Keratinocyte (primary cell): Measurements from ENCODE around the gene SLC13A5. TPM values are rescaled to one million over a fixed set of nuclear protein-coding genes. Genes with fewer than 3 reads are reported as not detected.

Source experiments
- DNase-seq: peaks from one replicate; pipeline ENCODE4 v3.0.0-alpha.2; 2011; ENCODE audit warnings: low read depth, missing footprints, low spot score
- FAIRE-seq: peaks from 2 replicates; lab custom pipeline; 2011; peaks lifted over from hg19 to GRCh38; lab: Jason Lieb, UNC
- H2AFZ ChIP-seq: 2 replicates; pipeline ENCODE4 v1.6.0; 2012; ENCODE audit warnings: low read length, control low read depth, inconsistent platforms; ENCODE audit not compliant: control insufficient read depth
- H3K27ac ChIP-seq: 2 replicates; pipeline ENCODE4 v1.5.1; 2011; ENCODE audit warnings: low read length; ENCODE audit not compliant: control insufficient read depth, insufficient read depth
- H3K27me3 ChIP-seq: 3 replicates; pipeline ENCODE4 v1.6.0; 2011; ENCODE audit warnings: low read length; ENCODE audit not compliant: control insufficient read depth, insufficient read depth; ENCODE audit errors: extremely low read depth
- H3K36me3 ChIP-seq, 2 experiments: 2 replicates in 1 of 2; 3 replicates in 1 of 2; pipeline ENCODE4 v1.5.1; 2011; ENCODE audit warnings: low read length in 2 of 2, mild to moderate bottlenecking in 1 of 2; ENCODE audit not compliant: control insufficient read depth in 2 of 2, insufficient read depth in 2 of 2; ENCODE audit errors: extremely low read depth in 1 of 2
- H3K4me1 ChIP-seq: 3 replicates; pipeline ENCODE4 v1.5.1; 2011; ENCODE audit warnings: low read length; ENCODE audit not compliant: control insufficient read depth, insufficient read depth; ENCODE audit errors: extremely low read depth
- H3K4me2 ChIP-seq: 3 replicates; pipeline ENCODE4 v1.6.0; 2011; ENCODE audit warnings: low read depth, low read length; ENCODE audit not compliant: control insufficient read depth, insufficient read depth; ENCODE audit errors: extremely low read depth
- H3K4me3 ChIP-seq, 3 experiments: fragments of 200-600 bp in 1 of 3; sonication (generic) in 1 of 3; 2 replicates in 2 of 3; 3 replicates in 1 of 3; pipeline ENCODE4 v1.5.1; 2011 to 2016; ENCODE audit warnings: low read length in 3 of 3, mild to moderate bottlenecking in 3 of 3, control low read depth in 2 of 3, inconsistent platforms in 1 of 3, low read depth in 1 of 3, mixed read lengths in 1 of 3, mixed run types in 1 of 3, moderate library complexity in 1 of 3; ENCODE audit not compliant: control insufficient read depth in 2 of 3, insufficient read depth in 2 of 3; ENCODE audit errors: extremely low read depth in 1 of 3
- H3K79me2 ChIP-seq: 2 replicates; pipeline ENCODE4 v1.6.0; 2012; ENCODE audit warnings: low read length; ENCODE audit not compliant: control insufficient read depth, insufficient read depth
- H3K9ac ChIP-seq: 3 replicates; pipeline ENCODE4 v1.6.0; 2011; ENCODE audit warnings: low read length; ENCODE audit not compliant: control insufficient read depth, insufficient read depth; ENCODE audit errors: extremely low read depth
- H3K9me1 ChIP-seq: 3 replicates; pipeline ENCODE4 v1.6.0; 2011; ENCODE audit warnings: low read length; ENCODE audit not compliant: control insufficient read depth, insufficient read depth; ENCODE audit errors: extremely low read depth
- H3K9me3 ChIP-seq: 2 replicates; pipeline ENCODE4 v1.5.1; 2012; ENCODE audit warnings: low read depth, low read length; ENCODE audit not compliant: control insufficient read depth
- H4K20me1 ChIP-seq: 3 replicates; pipeline ENCODE4 v1.6.0; 2011; ENCODE audit warnings: low read length; ENCODE audit not compliant: control insufficient read depth, insufficient read depth; ENCODE audit errors: extremely low read depth
- EZH2 ChIP-seq: IDR thresholded peaks from one replicate; pipeline ENCODE4 v1.6.1; 2012; ENCODE audit warnings: inconsistent platforms, mild to moderate bottlenecking, low read length, moderate library complexity
- dilution Hi-C: fragments of 300-500 bp; cut with MboI; formaldehyde crosslinking; loops from one replicate; pipeline ENCODE4 v1.7.0; 2020; ENCODE audit warnings: low sequenced_read_pairs; ENCODE audit not compliant: extremely low pct_ligation_motif_present
- polyA plus RNA-seq, 5 experiments: library from polyadenylated mRNA; depleted of rRNA in 3 of 5; stranded (reverse) in 3 of 5; stranded (forward) in 1 of 5; unstranded in 1 of 5; fragments of >200 nt; gene quantifications; 1 replicate in 1 of 5; 2 replicates in 3 of 5; 3 replicates in 1 of 5; pipeline versions ENCODE4 v1.2.1 to v1.2.3, GENCODE V29; 2011 to 2012; ENCODE audit warnings: missing spikeins in 2 of 5, low read depth in 1 of 5, low replicate concordance in 1 of 5
- TF ChIP-seq, protein P1 (sequence below), 3 experiments: IDR thresholded peaks in 1 of 3; conservative IDR thresholded peaks in 1 of 3; optimal IDR thresholded peaks in 1 of 3; 2 replicates in 2 of 3; 3 replicates in 1 of 3; pipeline versions ENCODE3 to v1.5.1; 2011; ENCODE audit warnings: low read length in 3 of 3, mild to moderate bottlenecking in 3 of 3, moderate library complexity in 2 of 3, control low read depth in 1 of 3, inconsistent platforms in 1 of 3; ENCODE audit not compliant: insufficient read depth in 2 of 3; ENCODE audit errors: extremely low read depth in 1 of 3

The SLC13A5 gene
- polyA plus RNA-seq, 1 donor (not counting 4 experiments of a cell fraction or from before 2014, with no cell fraction given), result 0.14 TPM

DNA sequence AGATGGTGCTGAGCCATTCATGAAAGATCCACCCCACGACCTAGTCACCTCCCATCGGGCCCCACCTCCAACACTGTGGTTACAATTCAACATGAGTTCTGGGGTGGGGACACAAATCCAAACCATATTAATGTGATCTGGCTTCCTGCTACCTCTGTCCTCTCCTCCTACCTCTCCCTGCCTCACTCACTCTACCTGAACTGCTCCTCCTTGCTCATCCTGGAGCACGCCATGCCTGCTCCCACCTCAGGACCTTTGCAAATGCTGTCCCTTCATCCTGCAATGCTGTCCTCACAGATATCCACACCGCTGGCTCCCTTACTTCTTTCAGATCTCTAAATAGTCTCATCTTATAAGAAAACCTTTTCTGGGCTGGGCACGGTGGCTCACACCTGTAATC, 10.8 kb upstream of the SLC13A5 start:
- Histone ChIP-seq H4K20me1 (no peaks in the 10 kb centered on the region), H3K9me1 (no peaks in the 10 kb centered on the region), H3K4me1 (no peaks in the 10 kb centered on the region), H3K4me3 (no peak overlapping the region), H3K79me2 (no peaks in the 10 kb centered on the region), H3K9ac (no peak overlapping the region), H3K27ac (no peak overlapping the region), H3K36me3 (no peaks in the 10 kb centered on the region), H3K27me3 (no peaks in the 10 kb centered on the region), H2AFZ (no peak overlapping the region), H3K4me2 (no peak overlapping the region), H3K9me3 (no peaks in the 10 kb centered on the region)
- dilution Hi-C loops, result no loop called here
- TF ChIP-seq, protein P1, sequence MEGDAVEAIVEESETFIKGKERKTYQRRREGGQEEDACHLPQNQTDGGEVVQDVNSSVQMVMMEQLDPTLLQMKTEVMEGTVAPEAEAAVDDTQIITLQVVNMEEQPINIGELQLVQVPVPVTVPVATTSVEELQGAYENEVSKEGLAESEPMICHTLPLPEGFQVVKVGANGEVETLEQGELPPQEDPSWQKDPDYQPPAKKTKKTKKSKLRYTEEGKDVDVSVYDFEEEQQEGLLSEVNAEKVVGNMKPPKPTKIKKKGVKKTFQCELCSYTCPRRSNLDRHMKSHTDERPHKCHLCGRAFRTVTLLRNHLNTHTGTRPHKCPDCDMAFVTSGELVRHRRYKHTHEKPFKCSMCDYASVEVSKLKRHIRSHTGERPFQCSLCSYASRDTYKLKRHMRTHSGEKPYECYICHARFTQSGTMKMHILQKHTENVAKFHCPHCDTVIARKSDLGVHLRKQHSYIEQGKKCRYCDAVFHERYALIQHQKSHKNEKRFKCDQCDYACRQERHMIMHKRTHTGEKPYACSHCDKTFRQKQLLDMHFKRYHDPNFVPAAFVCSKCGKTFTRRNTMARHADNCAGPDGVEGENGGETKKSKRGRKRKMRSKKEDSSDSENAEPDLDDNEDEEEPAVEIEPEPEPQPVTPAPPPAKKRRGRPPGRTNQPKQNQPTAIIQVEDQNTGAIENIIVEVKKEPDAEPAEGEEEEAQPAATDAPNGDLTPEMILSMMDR (optimal IDR thresholded peaks at IDR 0.05 in 1 of 3, IDR thresholded peaks at IDR 0.05 in 1 of 3, conservative IDR thresholded peaks at IDR 0.05 in 1 of 3; ENCODE audit: extremely low read depth in 1 of 3, insufficient read depth in 2 of 3, low read length in 3 of 3), result no peak
- TF ChIP-seq EZH2, result no peak
- FAIRE-seq (no peak), DNase-seq (no peak)

- H3K9me3 ChIP-seq, result no peaks in the 10 kb centered on the region
- H2AFZ ChIP-seq, result no peak overlapping the region
- no peaks in the 10 kb centered on the region for H3K4me1 ChIP-seq
- no peak for FAIRE-seq
- H3K79me2 ChIP-seq, result no peaks in the 10 kb centered on the region
- no peaks in the 10 kb centered on the region for H3K9me1 ChIP-seq
- H3K27me3 ChIP-seq, result no peaks in the 10 kb centered on the region
- H3K9ac ChIP-seq, result no peak overlapping the region
- no peaks in the 10 kb centered on the region for H4K20me1 ChIP-seq
- no peak overlapping the region for H3K4me3 ChIP-seq
- no peaks in the 10 kb centered on the region for H3K36me3 ChIP-seq
- no peak overlapping the region for H3K27ac ChIP-seq
- dilution Hi-C loops, result no loop called here
- no peak overlapping the region for H3K4me2 ChIP-seq
- no peak for TF ChIP-seq EZH2
- TF ChIP-seq, protein P1 (optimal IDR thresholded peaks at IDR 0.05 in 1 of 3, IDR thresholded peaks at IDR 0.05 in 1 of 3, conservative IDR thresholded peaks at IDR 0.05 in 1 of 3; ENCODE audit: extremely low read depth in 1 of 3, insufficient read depth in 2 of 3, low read length in 3 of 3), result no peak
- no peak for DNase-seq
Measured at GRCh38 chr17:6721744-6722143, 8.6 kb upstream of the SLC13A5 start.
